HG02759 (cell line): Measurements from ENCODE around the gene CCDC134.

Source experiments
- ATAC-seq: cut with Tn5 transposase; IDR thresholded peaks from one replicate; pipeline ENCODE4 v1.9.1; 2021; ENCODE audit warnings: mild to moderate bottlenecking, moderate library complexity; ENCODE audit not compliant: unreplicated experiment

Gene CCDC134

DNA sequence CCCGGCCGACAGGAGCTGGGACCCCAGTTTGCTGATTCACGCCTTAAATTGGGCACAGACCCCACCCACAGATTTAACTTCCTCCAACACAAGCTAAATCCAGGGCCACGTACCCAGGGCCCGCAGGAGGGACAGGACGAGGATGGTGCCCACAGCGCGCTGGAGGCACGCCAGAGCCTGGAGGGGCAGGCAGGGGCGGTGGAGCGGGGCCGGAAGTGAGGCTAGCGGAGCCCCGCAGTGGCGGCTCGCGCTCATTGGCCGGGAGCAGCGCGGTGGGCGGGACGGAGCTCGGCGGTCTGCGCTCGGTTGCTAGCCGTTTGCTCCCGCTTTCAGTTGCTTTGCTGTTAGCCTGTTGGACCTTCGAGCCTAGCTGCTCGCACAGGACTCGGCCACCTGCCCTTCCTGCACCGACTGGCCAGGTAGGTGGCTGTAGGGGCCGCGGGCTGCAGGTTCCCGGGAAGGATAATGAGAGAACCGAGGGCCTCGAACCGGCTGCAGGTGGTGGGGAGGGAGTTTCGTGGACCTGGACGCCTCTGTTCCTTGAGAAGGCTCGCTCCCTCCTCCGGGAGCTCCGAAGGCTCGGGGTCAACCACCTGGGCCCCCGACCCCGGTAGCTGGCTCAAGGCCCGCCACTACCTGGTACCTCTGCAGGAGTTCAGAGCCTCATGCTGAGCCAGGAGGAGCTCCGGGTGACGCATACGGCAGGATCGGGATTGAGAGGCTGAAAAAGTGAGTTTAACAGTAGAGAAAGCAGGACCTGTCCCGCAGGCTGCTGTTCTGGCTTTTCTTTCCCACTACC is at the start of gene CCDC134:
TSS of gene CCDC134 (plus strand) at position 332 of the 799 bp plus-strand sequence. CDS start 8,212 bp downstream, outside the sequence.
- peak; percentile 95 for ATAC-seq

DNA sequence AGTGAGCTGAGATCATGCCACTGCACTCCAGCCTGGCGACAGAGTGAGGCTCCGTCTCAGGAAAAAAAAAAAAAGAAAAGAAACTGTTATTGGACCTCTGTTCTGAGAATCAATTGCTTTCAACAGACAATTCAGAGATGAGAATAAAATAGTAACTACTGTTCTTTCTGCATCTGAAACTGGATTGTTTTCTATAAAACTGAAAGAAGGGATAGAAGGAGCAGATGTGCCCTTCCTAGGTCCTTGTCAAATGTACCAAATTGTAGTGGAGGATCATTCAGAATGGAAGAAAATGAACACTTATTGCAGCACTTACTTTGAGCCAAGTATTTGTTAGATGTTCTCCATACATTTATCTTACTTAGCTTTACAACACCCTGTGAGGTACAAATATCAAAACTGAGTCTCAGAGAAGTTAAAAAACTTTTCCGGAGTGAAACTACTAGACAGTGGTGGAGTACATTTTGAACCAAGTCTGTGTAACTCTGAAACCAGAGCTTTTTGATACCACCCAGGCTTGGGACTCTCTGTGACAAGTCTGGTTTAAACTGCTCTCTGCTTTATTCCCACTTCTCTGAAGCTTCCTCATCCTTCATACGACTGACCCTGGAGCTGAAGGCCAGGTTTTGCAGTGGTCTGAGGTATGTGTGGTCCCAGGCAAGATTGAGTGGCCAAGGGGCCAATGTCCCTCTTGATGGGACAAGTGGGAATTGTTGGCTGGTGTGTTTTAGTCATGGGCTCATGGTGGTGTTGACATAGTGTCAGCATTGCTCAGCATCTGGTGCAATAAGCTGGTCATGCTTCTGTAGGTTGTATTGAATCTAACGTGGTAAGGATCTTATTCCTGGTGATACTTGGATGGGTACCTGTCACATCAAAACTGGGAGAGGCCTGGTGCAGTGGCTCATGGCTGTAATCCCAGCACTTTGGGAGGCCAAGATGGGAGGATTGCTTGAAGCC is 48.2 kb upstream of the CCDC134 start:
- no peak for ATAC-seq

DNA sequence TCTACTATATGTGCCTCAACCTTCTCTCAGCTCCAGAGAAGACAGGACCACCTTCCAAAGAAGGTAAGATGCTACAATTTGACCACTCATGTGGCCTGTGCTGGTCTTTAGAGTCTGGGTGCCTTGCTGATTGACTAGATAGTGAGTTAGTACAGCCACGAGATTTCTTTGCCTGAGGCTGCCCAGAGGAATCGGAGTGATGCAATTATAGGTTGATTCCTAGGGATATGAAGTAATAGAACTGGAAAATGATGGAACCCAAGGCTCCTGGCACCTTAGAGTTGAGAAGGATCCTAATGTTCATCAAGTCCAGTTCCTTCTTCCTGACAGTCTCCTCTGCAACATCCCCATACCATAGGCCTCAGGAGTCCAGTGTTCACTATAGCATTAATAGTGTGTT is 46.5 kb upstream of the CCDC134 start:
- no peak for ATAC-seq

- no peak for ATAC-seq
These were observed 43.0 kb upstream of the CCDC134 start for GRCh38 chr22:41757502-41757901.

- no peak for ATAC-seq
These were observed 42.2 kb upstream of the CCDC134 start for GRCh38 chr22:41758231-41758630.

- ATAC-seq: no peak
These were observed 37.3 kb upstream of the CCDC134 start for GRCh38 chr22:41762980-41763779.

DNA sequence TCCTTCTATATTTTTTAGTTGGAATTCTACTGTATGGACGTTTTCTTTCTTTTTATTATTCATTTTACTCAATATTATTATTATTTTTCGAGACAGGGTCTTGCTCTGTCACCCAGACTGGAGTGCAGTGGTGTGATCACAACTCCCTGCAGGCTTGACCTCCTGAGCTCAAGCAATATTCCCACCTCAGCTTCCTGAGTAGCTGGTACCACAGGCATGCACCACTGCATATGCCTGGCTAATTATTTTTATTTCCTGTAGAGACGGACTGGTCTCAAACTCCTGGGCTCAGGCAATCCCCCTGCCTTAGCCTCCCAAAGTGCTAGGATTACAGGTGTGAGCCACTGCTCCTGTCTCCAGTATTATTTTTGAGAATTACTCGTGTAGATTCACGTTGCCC is 34.0 kb upstream of the CCDC134 start:
- no peak for ATAC-seq

DNA sequence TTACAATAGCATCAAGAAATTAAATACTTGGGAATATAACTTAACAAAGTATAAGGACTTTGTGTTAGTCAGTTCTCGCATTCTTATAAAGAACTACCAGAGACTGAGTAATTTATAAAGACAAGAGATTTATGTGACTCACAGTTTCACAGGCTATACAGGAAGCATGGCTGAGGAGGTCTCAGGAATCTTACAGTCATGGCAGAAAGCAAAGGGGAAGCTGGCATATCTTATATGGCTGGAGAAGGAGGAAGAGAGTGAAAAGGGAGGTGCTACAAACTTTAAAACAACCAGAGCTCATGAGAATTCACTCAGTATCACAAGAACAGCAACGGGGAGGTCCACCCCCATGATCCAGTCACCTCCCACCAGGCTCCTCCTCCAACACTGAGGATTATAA is 32.0 kb upstream of the CCDC134 start:
- ATAC-seq: no peak

DNA sequence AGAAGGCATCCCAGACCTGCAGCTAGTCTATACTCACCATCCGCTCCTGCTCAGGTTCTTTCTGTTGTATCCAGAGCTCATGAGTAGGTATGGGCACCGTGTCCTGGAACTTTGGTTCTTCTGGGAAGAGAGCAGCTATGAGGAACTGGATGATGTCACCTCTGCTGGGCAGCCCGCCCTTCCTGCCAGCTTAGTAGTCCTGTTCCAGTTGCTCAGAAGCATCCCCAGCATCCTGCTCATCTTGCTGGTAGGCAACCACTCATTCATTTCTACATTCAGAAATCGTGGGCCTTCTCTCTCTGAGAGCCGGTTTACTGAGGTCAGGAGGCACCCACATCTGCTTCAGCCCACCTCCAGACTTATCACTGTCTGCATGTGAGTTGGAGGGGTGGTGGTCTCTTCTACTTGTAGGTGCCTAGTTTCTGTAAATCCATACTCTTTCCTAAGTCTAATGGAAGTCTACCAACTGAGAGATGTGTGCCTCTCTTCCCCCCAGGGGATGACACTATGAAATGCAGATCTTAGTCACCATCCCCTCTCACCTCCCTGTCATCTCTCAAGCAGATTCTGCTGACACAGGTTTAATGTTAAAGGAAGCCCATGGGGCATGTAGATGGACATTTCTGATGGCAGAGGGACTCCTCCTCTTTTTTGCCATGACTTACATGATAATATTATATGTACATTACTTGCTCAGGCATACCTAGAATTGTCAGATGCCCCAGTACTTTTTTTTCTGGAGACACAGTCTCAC is 29.6 kb upstream of the CCDC134 start:
- no peak for ATAC-seq

DNA sequence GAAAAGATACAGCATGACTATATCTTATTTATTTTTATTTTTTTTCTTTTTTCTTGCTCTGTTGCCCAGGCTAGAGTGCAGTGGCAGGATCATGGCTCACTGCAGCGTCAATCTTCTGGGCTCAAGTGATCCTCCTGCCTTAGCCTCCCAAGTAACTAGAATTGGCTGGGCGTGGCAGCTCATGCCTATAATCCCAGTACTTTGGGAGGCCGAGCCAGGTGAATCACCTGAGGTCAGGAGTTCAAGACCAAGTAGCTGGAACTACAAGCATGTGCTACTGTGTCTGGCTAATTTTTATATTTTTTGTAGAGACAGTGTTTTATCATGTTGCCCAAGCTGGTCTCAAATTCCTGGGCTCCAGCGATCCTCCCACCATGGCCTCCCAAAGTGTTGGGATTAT is 28.3 kb upstream of the CCDC134 start:
- ATAC-seq: no peak

GRCh38 chr22:41772645-41773044 is 27.8 kb upstream of the CCDC134 start:
- no peak for ATAC-seq

DNA sequence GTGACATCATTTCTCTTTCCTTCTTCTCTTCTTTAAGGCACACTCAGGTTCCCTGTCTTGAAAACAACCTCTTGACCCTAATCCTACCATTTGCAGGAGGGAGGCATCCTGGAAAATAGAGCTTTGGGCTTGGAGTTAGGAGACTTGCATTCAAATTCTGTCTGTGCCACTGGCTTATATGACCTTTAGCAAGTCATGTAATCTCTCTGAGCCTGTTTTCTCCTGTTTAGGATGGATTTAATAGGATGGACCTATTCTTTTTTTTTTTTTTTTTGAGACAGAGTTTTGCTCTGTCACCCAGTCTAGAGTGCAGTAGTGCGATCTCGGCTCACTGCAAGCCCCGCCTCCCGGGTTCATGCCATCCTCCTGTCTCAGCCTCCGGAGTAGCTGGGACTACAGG is 25.1 kb upstream of the CCDC134 start:
- no peak for ATAC-seq

DNA sequence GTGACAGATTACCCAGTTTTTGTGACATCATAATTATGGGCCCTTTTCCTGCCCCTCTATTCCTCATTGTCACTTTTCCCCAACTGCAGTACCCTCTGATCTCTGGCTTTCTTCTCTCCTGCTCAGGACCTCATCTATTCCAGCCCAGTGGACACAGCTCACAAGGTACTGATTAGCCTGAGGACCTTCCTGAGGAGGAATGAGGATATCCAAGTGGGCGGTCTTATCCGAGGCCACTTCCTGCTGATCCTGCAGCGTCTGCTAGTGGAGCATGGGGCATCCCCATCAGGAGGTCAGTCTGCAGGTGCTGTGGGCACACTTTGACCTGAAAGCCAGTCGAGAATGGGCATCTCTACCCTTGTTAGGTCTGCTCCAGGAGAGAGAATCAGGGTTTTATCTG is 24.5 kb upstream of the CCDC134 start:
- ATAC-seq: no peak

DNA sequence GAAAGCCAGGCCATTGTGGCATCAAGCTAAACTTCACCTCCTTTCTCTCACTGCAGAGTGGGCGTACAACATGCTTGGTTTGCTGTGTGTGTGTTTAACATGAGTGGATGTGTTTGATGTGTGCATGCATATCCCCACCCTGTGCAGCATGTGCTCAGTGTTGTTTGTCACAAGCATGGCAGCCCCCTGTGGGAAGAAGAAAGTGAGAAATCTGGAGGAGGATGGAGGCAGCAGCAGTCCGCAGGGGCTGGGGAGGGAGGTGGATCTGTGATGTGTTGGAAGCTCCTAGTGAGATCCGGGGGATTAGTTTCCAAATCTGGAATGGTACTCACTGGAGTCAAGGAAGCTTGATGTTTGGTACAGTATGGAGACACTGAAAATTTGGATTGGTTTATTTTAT is 24.1 kb upstream of the CCDC134 start:
- ATAC-seq: no peak

DNA sequence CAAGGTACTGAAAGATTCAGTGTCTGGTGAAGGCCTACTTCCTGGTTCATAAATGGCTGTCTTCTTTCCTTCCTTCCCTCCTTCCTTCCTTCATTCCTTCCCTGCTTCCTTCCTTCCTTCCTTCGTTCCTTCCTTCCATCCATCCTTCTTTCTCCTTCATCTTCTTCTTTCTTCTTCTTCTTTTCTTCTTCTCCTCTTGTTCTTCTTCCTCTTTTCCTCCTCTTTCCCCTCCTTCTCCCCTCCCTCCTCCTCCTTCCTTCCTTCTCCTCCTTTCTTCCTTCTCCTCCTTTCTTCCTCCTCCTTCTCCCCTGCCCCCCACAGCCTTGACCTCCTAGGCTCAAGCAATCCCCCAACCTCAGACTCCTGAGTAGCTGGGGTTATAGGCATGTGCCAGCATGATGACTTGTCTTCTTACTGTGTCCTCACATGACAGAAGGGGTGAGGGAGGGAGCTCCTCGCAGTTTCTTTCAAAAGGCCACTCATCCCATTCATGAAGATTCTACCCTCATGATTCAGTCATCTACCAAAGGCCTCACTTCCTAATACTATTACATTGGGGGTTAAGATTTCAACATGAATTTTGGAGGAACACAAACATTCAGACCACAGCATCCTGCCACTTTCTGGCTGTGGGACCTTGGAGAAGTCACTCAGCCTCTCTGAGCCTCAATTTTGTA is 22.6 kb upstream of the CCDC134 start:
- ATAC-seq: no peak

- no peak for ATAC-seq
These were observed 20.5 kb upstream of the CCDC134 start for GRCh38 chr22:41779929-41780505.

- peak; percentile 86 for ATAC-seq
These were observed 19.6 kb upstream of the CCDC134 start for GRCh38 chr22:41780746-41781505.

DNA sequence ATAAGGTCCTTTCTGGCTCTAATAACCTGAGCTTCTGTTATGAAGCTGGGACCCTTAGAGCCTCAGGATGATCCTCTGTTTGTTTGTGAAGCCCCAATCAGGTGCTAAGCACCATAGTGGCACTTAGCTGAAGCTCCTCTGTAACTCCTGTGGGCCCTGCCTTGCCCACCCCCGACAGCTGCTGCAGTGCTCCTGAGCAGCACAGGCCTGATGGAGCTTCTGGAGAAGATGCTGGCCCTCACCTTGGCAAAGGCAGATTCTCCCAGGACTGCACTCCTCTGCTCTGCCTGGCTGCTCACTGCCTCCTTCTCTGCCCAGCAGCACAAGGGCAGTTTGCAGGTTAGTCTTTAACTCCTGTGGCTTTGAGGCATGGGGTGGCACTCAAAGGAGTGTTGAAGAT is 19.0 kb upstream of the CCDC134 start:
- ATAC-seq: peak; percentile 16

DNA sequence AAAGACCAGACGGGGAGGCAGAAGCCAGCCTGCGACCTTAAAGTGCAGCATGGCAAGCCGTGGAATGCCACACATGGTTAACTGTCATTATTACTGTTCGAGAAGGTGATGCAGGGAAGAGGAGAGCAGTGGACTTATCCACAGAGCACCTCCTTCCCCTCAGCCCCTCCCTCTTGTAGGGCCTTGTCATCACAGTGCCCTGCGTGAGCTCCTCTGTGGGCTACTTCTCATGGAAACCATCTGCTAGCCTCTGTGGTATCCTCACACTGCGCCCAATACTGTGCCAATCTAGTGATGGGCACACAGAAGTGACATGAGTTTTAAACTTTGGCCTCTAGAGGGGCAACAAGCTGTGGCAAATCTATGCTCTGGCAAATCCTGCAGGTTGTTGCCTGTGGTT is 18.2 kb upstream of the CCDC134 start:
- no peak for ATAC-seq
